ENCODE measurements around the gene HNRNPH2.
A peak's percentile ranks its signal among the peaks of the same experiment; 100 is the strongest.

The HNRNPH2 gene, protein sequence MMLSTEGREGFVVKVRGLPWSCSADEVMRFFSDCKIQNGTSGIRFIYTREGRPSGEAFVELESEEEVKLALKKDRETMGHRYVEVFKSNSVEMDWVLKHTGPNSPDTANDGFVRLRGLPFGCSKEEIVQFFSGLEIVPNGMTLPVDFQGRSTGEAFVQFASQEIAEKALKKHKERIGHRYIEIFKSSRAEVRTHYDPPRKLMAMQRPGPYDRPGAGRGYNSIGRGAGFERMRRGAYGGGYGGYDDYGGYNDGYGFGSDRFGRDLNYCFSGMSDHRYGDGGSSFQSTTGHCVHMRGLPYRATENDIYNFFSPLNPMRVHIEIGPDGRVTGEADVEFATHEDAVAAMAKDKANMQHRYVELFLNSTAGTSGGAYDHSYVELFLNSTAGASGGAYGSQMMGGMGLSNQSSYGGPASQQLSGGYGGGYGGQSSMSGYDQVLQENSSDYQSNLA

DNA sequence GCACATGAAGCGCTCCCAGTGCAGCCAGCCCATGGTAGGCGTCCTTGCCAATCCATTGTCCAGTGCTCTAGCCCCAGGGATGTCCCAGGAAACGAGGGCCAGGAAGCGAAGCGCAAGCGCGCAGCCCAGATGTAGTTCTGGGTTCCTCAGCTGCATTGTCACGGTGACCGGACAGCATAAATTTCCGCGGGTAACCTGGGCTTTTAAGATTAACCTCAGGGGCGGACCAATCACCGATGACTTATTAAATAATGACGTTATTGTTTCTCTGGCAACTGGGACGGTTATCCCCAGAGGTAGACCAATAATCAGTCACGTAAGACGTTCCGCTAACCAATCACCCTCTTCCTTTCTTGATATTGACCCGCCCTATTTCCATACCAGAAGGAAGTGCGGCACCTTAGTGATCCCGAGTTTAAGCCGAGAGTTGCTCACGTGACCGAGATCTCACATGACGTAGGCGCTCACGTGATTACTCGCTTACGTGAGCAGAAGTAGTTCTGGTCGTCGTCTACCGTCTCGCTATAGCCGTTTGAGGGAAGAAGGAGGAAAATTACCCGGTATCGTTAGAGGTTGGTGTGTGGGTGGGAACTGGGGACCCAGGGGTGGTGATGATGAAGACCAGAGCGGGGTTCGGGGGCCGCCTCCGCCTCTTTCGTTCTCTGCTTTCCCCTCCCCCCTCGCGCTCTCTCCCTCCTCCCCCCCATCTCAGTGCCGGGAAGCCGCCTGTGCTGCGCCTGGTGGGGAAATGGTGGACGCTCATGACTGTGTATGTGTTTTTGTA, at the start of gene HNRNPH2, which contains the start of gene GLA:
HNRNPH2 (plus strand) TSS at position 475 of the 784 bp plus-strand sequence. CDS start 3,767 bp downstream, outside the sequence.
GLA (minus strand) TSS at position 178 of the 784 bp plus-strand sequence; CDS start at position 156, 22 bp downstream.
- H3K27ac ChIP-seq, result peak within 1 kb of the TSS; percentile 92 to 94
- TF ChIP-seq, protein P1, sequence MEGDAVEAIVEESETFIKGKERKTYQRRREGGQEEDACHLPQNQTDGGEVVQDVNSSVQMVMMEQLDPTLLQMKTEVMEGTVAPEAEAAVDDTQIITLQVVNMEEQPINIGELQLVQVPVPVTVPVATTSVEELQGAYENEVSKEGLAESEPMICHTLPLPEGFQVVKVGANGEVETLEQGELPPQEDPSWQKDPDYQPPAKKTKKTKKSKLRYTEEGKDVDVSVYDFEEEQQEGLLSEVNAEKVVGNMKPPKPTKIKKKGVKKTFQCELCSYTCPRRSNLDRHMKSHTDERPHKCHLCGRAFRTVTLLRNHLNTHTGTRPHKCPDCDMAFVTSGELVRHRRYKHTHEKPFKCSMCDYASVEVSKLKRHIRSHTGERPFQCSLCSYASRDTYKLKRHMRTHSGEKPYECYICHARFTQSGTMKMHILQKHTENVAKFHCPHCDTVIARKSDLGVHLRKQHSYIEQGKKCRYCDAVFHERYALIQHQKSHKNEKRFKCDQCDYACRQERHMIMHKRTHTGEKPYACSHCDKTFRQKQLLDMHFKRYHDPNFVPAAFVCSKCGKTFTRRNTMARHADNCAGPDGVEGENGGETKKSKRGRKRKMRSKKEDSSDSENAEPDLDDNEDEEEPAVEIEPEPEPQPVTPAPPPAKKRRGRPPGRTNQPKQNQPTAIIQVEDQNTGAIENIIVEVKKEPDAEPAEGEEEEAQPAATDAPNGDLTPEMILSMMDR (IDR thresholded peaks at IDR 0.05), result no peak
- peak within 1 kb of the TSS; percentile 77 for H3K4me3 ChIP-seq

DNA sequence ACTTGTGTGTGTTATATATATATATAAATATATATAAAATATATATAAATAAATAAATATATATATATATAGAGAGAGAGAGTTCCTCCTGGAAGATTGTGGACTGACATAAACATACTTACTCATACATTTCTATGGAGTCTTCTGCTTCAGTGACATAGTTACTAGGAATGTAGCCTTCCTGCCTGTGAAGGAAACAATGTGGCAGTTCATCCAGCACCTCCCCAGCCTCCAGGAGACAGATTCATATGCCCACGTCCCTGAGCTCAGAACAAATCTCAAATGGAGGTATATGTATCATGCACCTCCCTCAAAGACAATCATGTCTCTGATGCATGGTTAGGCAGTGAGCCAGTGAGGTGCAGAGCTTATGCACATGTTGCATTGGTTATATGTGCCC, 48.1 kb upstream of the HNRNPH2 start:
- H3K4me3 ChIP-seq, result no peak overlapping the region
- DNase-seq (ENCODE audit: low spot score), result no peak
- H3K27ac ChIP-seq, result no peak overlapping the region
- TF ChIP-seq, protein P1 (IDR thresholded peaks at IDR 0.05), result no peak

More for the DNA sequence above, at the start of gene HNRNPH2, which contains the start of gene GLA:
- peak; percentile 94 for DNase-seq (ENCODE audit: low spot score)

DNA sequence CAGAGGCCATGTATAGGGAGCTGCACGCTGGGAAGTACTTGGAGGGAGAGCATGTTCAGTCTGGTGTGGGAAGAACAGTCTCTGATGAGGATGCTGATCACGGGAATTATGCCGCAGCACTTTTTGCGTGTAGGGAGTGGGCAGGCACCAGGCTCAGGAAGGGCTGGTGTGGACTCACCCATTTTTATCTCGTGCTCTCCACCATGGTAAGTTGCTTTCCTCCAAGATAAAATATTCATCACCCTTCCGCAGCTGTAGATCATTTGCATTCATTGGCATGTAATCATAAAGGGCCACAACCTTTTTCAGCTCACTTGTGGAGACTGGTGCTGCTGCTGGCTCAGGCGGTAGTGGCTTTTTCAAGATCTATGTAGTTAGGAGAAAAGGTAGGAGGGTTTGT, 47.6 kb upstream of the HNRNPH2 start:
- no peak for DNase-seq (ENCODE audit: low spot score)
- Histone ChIP-seq H3K4me3 (no peak overlapping the region), H3K27ac (no peak overlapping the region)
- TF ChIP-seq, protein P1 (IDR thresholded peaks at IDR 0.05), result no peak

DNA sequence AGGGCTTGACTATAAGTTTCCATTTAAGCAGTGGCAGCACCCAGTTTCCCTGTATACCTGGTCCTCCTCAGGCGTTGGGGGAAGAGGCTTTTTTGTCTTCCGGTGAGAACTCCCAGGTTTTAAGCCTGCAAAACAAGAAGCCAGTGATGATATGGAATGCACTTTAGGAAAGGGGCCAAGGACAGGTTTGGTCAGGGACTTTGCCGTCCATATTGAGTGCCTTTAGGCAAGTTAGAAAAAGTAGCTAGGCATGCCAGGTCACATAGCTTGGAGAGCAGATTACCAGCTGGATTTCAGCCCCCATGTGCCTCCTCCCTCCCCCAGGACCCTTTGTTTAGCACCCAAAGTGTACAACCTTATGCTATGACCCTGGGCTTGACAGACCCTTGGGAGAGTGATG, 45.9 kb upstream of the HNRNPH2 start:
- Histone ChIP-seq H3K27ac (no peak overlapping the region), H3K4me3 (no peak overlapping the region)
- no peak for DNase-seq (ENCODE audit: low spot score)
- TF ChIP-seq, protein P1 (IDR thresholded peaks at IDR 0.05), result no peak

DNA sequence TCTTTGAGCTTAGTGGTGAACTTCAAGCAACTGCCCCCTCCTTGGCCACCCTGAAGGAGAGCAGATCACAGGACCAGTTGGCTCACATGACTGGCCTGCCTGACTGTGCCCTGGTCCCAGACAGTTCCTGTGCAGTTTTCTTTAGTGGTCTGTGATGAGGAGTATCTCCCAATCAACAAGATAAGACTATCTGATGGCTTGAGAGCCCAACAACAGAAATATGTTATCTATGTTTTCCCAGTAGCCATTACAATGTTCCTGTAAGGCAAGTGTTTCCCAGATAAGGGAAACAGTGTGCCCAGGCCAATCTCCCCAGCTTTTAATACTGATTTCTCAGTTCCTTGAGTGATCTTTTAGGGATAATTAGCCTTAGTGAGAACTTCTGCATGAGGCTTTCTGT, 45.3 kb upstream of the HNRNPH2 start:
- no peak overlapping the region for H3K27ac ChIP-seq
- H3K4me3 ChIP-seq, result no peak overlapping the region
- no peak for DNase-seq (ENCODE audit: low spot score)
- TF ChIP-seq, protein P1 (IDR thresholded peaks at IDR 0.05), result no peak

DNA sequence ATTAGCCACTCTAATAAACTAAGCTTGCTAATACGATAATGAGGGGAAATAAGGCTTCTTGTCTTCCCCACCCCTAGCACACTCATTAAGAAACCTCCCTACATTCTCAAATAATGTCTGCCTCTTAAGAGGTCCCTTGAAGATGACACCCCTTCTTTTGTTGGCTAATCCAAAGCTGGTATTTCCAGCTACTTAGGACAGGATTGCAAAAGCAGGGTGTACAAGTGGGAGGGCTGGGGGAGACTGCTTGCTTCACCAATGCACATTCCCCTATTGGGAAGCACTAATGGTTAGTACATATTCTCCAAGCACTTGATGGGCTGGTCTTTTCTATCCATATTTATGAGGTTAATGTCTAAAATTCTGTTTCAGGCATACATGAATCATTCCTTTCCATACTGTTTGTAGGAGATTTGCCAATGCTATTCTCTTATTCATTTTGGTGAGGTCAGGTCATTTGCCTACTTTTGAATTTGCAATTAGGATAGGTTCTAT, 42.7 kb upstream of the HNRNPH2 start:
- Histone ChIP-seq H3K27ac (no peak overlapping the region), H3K4me3 (no peak overlapping the region)
- no peak for DNase-seq (ENCODE audit: low spot score)
- TF ChIP-seq, protein P1 (IDR thresholded peaks at IDR 0.05), result no peak

Measured in coronary artery (tissue), 2 donors.